GM13976 (cell line): ENCODE data around the gene OR5A2.
"Not testable (repeated sequence)": the region's sequence is repeated elsewhere in the genome, so short reads cannot be mapped to it uniquely, and the experiment has no call there.

Experiments used
- DNase-seq: peaks from one replicate; pipeline ENCODE4 v3.0.0; 2012; ENCODE audit warnings: low spot score
- CTCF ChIP-seq: IDR thresholded peaks from 2 replicates; pipeline ENCODE4 v1.5.1; 2012; ENCODE audit warnings: borderline replicate concordance, mild to moderate bottlenecking; ENCODE audit not compliant: insufficient read depth; ENCODE audit errors: extremely low read depth, missing control alignments, control extremely low read depth
- in situ Hi-C: fragments of 300-500 bp; cut with MboI; formaldehyde crosslinking; loops from one replicate; pipeline ENCODE4 v1.12.0; 2022; ENCODE audit warnings: low sequenced_read_pairs, mixed read lengths, inconsistent platforms; ENCODE audit not compliant: unreplicated experiment

OR5A2 gene

GRCh38 chr11:59448484-59448883 lies 22.3 kb upstream of the OR5A2 start:
- DNase-seq = no peak
- TF ChIP-seq CTCF = no peak
- in situ Hi-C loops = loop anchor here (10.0 kb wide), 1 partner anchor 56 kb away; the partner anchor contains the start of gene OR4D11

GRCh38 chr11:59445624-59446023 lies 19.4 kb upstream of the OR5A2 start:
- in situ Hi-C loops = loop anchor here (10.0 kb wide), 1 partner anchor 59 kb away; the partner anchor contains the start of gene OR4D11
- DNase-seq = not testable (repeated sequence)

- no peak for DNase-seq
- in situ Hi-C loops = no loop called here
- TF ChIP-seq CTCF = no peak
Measured at GRCh38 chr11:59437770-59438169, 11.6 kb upstream of the OR5A2 start.

GRCh38 chr11:59436169-59436568 lies 10.0 kb upstream of the OR5A2 start, which contains the start of gene OR5A1:
Gene OR5A1 (plus strand): TSS chr11:59436469. CDS start chr11:59443169, 6,700 bp downstream.
- in situ Hi-C loops = no loop called here
- no peak for DNase-seq
- no peak for TF ChIP-seq CTCF

- peak; percentile 60 for DNase-seq
- peak; percentile 46 for TF ChIP-seq CTCF
- in situ Hi-C loops = loop anchor here (10.0 kb wide), 2 partner anchors 135 to 245 kb away; no protein-coding TSS in a partner anchor
Measured at GRCh38 chr11:59429924-59430516, 3.8 kb upstream of the OR5A2 start.

GRCh38 chr11:59427068-59427382 lies 812 bp upstream of the OR5A2 start:
- TF ChIP-seq CTCF = no peak
- DNase-seq = no peak
- in situ Hi-C loops = loop anchor here (10.0 kb wide), 2 partner anchors 132 to 242 kb away; no protein-coding TSS in a partner anchor

GRCh38 chr11:59425131-59425530 lies 1.1 kb downstream of the OR5A2 start:
- no peak for TF ChIP-seq CTCF
- in situ Hi-C loops = loop anchor here (10.0 kb wide), 2 partner anchors 130 to 240 kb away; no protein-coding TSS in a partner anchor
- no peak for DNase-seq
